Activated T-helper 2 cell treated with anti-CD3 and anti-CD28 coated beads, Interferon-gamma antibody, Interleukin-2, Interleukin-4, amounts not matched to agents 10 μg/mL and 5 μg/mL and 100 μg/mL, durations not matched to agents 14 hours and 24 hours and 36 hours (primary cell): ENCODE data around the gene FBXO10. TPM values are rescaled to one million over a fixed set of nuclear protein-coding genes. Genes with fewer than 3 reads are reported as not detected.

Experiments
- DNase-seq: peaks from one replicate; pipeline ENCODE4 v3.0.0; 2021; ENCODE audit warnings: low spot score
- H3K27ac Mint-ChIP-seq: one replicate; pipeline ENCODE4 v1.8.0; 2021; ENCODE audit warnings: mixed read lengths
- H3K27me3 Mint-ChIP-seq: one replicate; pipeline ENCODE4 v1.8.0; 2021; ENCODE audit warnings: low read depth, mixed read lengths
- H3K36me3 Mint-ChIP-seq: one replicate; pipeline ENCODE4 v1.8.0; 2021; ENCODE audit warnings: low read depth, mixed read lengths
- H3K4me1 Mint-ChIP-seq: one replicate; pipeline ENCODE4 v1.8.0; 2021; ENCODE audit warnings: low read depth, mixed read lengths
- H3K4me3 Mint-ChIP-seq: one replicate; pipeline ENCODE4 v1.8.0; 2021; ENCODE audit warnings: low read depth, mild to moderate bottlenecking, moderate library complexity, mixed read lengths
- H3K9me3 Mint-ChIP-seq: one replicate; pipeline ENCODE4 v1.8.0; 2021; ENCODE audit warnings: mixed read lengths
- intact Hi-C: fragments of 100-400 bp; cut with micrococcal nuclease; formaldehyde crosslinking; loops from one replicate; pipeline ENCODE4 v1.15.1; 2023
- total RNA-seq: library from RNA; stranded (reverse); gene quantifications from 2 replicates; pipeline ENCODE4 v1.2.3, GENCODE V29; 2022

Gene FBXO10
- total RNA-seq, result 1.8 and 2.4 TPM in 2 replicates

GRCh38 chr9:37575921-37576721 lies at the start of gene FBXO10:
TSS of gene FBXO10 (minus strand) at chr9:37576380. CDS start at chr9:37541768, 34,612 bp downstream.
- Mint-ChIP-seq H3K4me3 (peak within 1 kb of the TSS; percentile 79), H3K4me1 (peaks cover 12% of the 10 kb centered on the region), H3K27ac (no peak within 1 kb of the TSS), H3K9me3 (no peaks in the 10 kb centered on the region), H3K27me3 (peaks cover 15% of the 10 kb centered on the region), H3K36me3 (peaks cover 14% of the 10 kb centered on the region)
- intact Hi-C loops, result loop anchor here (5.0 kb wide), 1 partner anchor 89 kb away; the partner anchor contains the start of gene POLR1E
- DNase-seq, result peak; percentile 44

- Mint-ChIP-seq H3K27me3 (peaks cover 6% of the 10 kb centered on the region), H3K36me3 (no peaks in the 10 kb centered on the region), H3K9me3 (no peaks in the 10 kb centered on the region), H3K27ac (no peak overlapping the region), H3K4me3 (no peak overlapping the region), H3K4me1 (no peaks in the 10 kb centered on the region)
- DNase-seq, result no peak
- intact Hi-C loops, result no loop called here
Measured at GRCh38 chr9:37625758-37626147, 49.6 kb upstream of the FBXO10 start.

- DNase-seq, result no peak
- H3K27me3 Mint-ChIP-seq, result peaks cover 6% of the 10 kb centered on the region
- H3K4me1 Mint-ChIP-seq, result no peaks in the 10 kb centered on the region
- no peaks in the 10 kb centered on the region for H3K36me3 Mint-ChIP-seq
- no peak overlapping the region for H3K27ac Mint-ChIP-seq
- H3K9me3 Mint-ChIP-seq, result no peaks in the 10 kb centered on the region
- H3K4me3 Mint-ChIP-seq, result no peak overlapping the region
- intact Hi-C loops, result no loop called here
Measured at GRCh38 chr9:37625036-37625757, 49.0 kb upstream of the FBXO10 start.

GRCh38 chr9:37624073-37624472 lies 47.9 kb upstream of the FBXO10 start:
- Mint-ChIP-seq H3K4me1 (no peaks in the 10 kb centered on the region), H3K4me3 (no peak overlapping the region), H3K27me3 (peaks cover 6% of the 10 kb centered on the region), H3K27ac (no peak overlapping the region), H3K9me3 (no peaks in the 10 kb centered on the region), H3K36me3 (no peaks in the 10 kb centered on the region)
- DNase-seq, result no peak
- intact Hi-C loops, result no loop called here

GRCh38 chr9:37623267-37623666 lies 47.1 kb upstream of the FBXO10 start:
- no peak for DNase-seq
- no peaks in the 10 kb centered on the region for H3K36me3 Mint-ChIP-seq
- no peak overlapping the region for H3K27ac Mint-ChIP-seq
- peaks cover 9% of the 10 kb centered on the region for H3K27me3 Mint-ChIP-seq
- H3K9me3 Mint-ChIP-seq, result no peaks in the 10 kb centered on the region
- H3K4me3 Mint-ChIP-seq, result no peak overlapping the region
- intact Hi-C loops, result no loop called here
- H3K4me1 Mint-ChIP-seq, result no peaks in the 10 kb centered on the region

GRCh38 chr9:37622462-37622861 lies 46.3 kb upstream of the FBXO10 start:
- no peak overlapping the region for H3K4me3 Mint-ChIP-seq
- H3K36me3 Mint-ChIP-seq, result no peaks in the 10 kb centered on the region
- intact Hi-C loops, result no loop called here
- no peak for DNase-seq
- H3K27me3 Mint-ChIP-seq, result peaks cover 9% of the 10 kb centered on the region
- H3K27ac Mint-ChIP-seq, result no peak overlapping the region
- no peaks in the 10 kb centered on the region for H3K4me1 Mint-ChIP-seq
- H3K9me3 Mint-ChIP-seq, result no peaks in the 10 kb centered on the region

- no peak overlapping the region for H3K27ac Mint-ChIP-seq
Measured at GRCh38 chr9:37621273-37622121, 45.3 kb upstream of the FBXO10 start.

GRCh38 chr9:37620396-37620795 lies 44.2 kb upstream of the FBXO10 start:
- no peak for DNase-seq
- H3K4me3 Mint-ChIP-seq, result no peak overlapping the region
- H3K27ac Mint-ChIP-seq, result no peak overlapping the region
- H3K9me3 Mint-ChIP-seq, result no peaks in the 10 kb centered on the region
- intact Hi-C loops, result no loop called here
- H3K36me3 Mint-ChIP-seq, result no peaks in the 10 kb centered on the region
- peaks cover 6% of the 10 kb centered on the region for H3K27me3 Mint-ChIP-seq
- no peaks in the 10 kb centered on the region for H3K4me1 Mint-ChIP-seq

More at GRCh38 chr9:37621273-37622121, 45.3 kb upstream of the FBXO10 start:
- DNase-seq, result no peak
- Mint-ChIP-seq H3K9me3 (no peaks in the 10 kb centered on the region), H3K4me1 (no peaks in the 10 kb centered on the region), H3K4me3 (no peak overlapping the region), H3K36me3 (no peaks in the 10 kb centered on the region), H3K27me3 (peaks cover 6% of the 10 kb centered on the region)
- intact Hi-C loops, result no loop called here

GRCh38 chr9:37619806-37620205 lies 43.6 kb upstream of the FBXO10 start:
- no peak for DNase-seq
- no peaks in the 10 kb centered on the region for H3K9me3 Mint-ChIP-seq
- no peak overlapping the region for H3K4me3 Mint-ChIP-seq
- H3K27ac Mint-ChIP-seq, result no peak overlapping the region
- intact Hi-C loops, result no loop called here
- H3K4me1 Mint-ChIP-seq, result no peaks in the 10 kb centered on the region
- no peaks in the 10 kb centered on the region for H3K36me3 Mint-ChIP-seq
- peaks cover 6% of the 10 kb centered on the region for H3K27me3 Mint-ChIP-seq

- no peak for DNase-seq
- peaks cover 7% of the 10 kb centered on the region for H3K27me3 Mint-ChIP-seq
- no peak overlapping the region for H3K27ac Mint-ChIP-seq
- H3K9me3 Mint-ChIP-seq, result no peaks in the 10 kb centered on the region
- H3K36me3 Mint-ChIP-seq, result no peaks in the 10 kb centered on the region
- intact Hi-C loops, result no loop called here
- H3K4me1 Mint-ChIP-seq, result no peaks in the 10 kb centered on the region
- no peak overlapping the region for H3K4me3 Mint-ChIP-seq
Measured at GRCh38 chr9:37618817-37619216, 42.6 kb upstream of the FBXO10 start.

GRCh38 chr9:37617832-37618231 lies 41.7 kb upstream of the FBXO10 start:
- no peak for DNase-seq
- H3K4me1 Mint-ChIP-seq, result no peaks in the 10 kb centered on the region
- H3K36me3 Mint-ChIP-seq, result no peaks in the 10 kb centered on the region
- H3K27me3 Mint-ChIP-seq, result peaks cover 9% of the 10 kb centered on the region
- intact Hi-C loops, result no loop called here
- no peak overlapping the region for H3K27ac Mint-ChIP-seq
- no peaks in the 10 kb centered on the region for H3K9me3 Mint-ChIP-seq
- no peak overlapping the region for H3K4me3 Mint-ChIP-seq

- Mint-ChIP-seq H3K4me3 (no peak overlapping the region), H3K9me3 (no peaks in the 10 kb centered on the region), H3K27ac (no peak overlapping the region), H3K27me3 (peaks cover 9% of the 10 kb centered on the region), H3K4me1 (no peaks in the 10 kb centered on the region), H3K36me3 (no peaks in the 10 kb centered on the region)
- no peak for DNase-seq
- intact Hi-C loops, result no loop called here
Measured at GRCh38 chr9:37617161-37617560, 41.0 kb upstream of the FBXO10 start.
